Caco-2 (cell line): ENCODE data around the gene POLA1. TPM values are rescaled to one million over a fixed set of nuclear protein-coding genes. Genes with fewer than 3 reads are reported as not detected.

ENCODE experiments used
- BruUV-seq: library from RNA; stranded (reverse); fragments of 400-500 nt; replicated peaks from 2 replicates; lab custom pipeline; 2021; lab: Mats Ljungman, UMichigan
- CTCF ChIA-PET: fragments of 300-600 bp; sonication (Branson Sonifier 250); formaldehyde crosslinking; loops from one replicate; lab custom pipeline; 2022; ENCODE audit warnings: antibody characterized with exemption; lab: Charles Lee
- POLR2A ChIA-PET: fragments of 300-600 bp; sonication (Branson Sonifier 250); formaldehyde crosslinking; loops from one replicate; lab custom pipeline; 2022; ENCODE audit warnings: antibody characterized with exemption; lab: Charles Lee
- DNase-seq, 2 experiments: peaks; one replicate each; pipeline versions ENCODE4 v3.0.0 to v3.0.0-alpha.2; 2020 to 2022
- H3K27me3 ChIP-seq: replicated peaks from 2 replicates; pipeline ENCODE4 v1.6.0; 2011; ENCODE audit warnings: low read length; ENCODE audit not compliant: control insufficient read depth, insufficient read depth
- H3K36me3 ChIP-seq: 2 replicates; pipeline ENCODE4 v1.5.1; 2011; ENCODE audit warnings: low read length; ENCODE audit not compliant: control insufficient read depth, insufficient read depth
- H3K4me1 ChIP-seq: fragments of 250-450 bp; sonication (Bioruptor Pico); 2 replicates; pipeline ENCODE4 v1.5.1; 2020; ENCODE audit warnings: mild to moderate bottlenecking
- H3K4me3 ChIP-seq: 2 replicates; pipeline ENCODE4 v1.5.1; 2011; ENCODE audit warnings: low read depth, mild to moderate bottlenecking, control low read depth, low read length
- H3K9me3 ChIP-seq: fragments of 250-450 bp; sonication (Bioruptor Pico); 2 replicates; pipeline ENCODE4 v1.5.1; 2020; ENCODE audit warnings: mild to moderate bottlenecking, moderate library complexity
- H3K27ac Mint-ChIP-seq: one replicate; pipeline ENCODE4 v1.8.0; 2022; ENCODE audit warnings: mixed read lengths; ENCODE audit not compliant: unreplicated experiment
- H3K27me3 Mint-ChIP-seq: one replicate; pipeline ENCODE4 v1.8.0; 2022; ENCODE audit warnings: mixed read lengths; ENCODE audit not compliant: insufficient read depth, unreplicated experiment
- H3K36me3 Mint-ChIP-seq: one replicate; pipeline ENCODE4 v1.8.0; 2022; ENCODE audit warnings: mild to moderate bottlenecking, mixed read lengths; ENCODE audit not compliant: insufficient read depth, unreplicated experiment
- H3K4me1 Mint-ChIP-seq: one replicate; pipeline ENCODE4 v1.8.0; 2022; ENCODE audit warnings: low read depth, mixed read lengths; ENCODE audit not compliant: unreplicated experiment
- H3K4me3 Mint-ChIP-seq: one replicate; pipeline ENCODE4 v1.8.0; 2022; ENCODE audit warnings: mild to moderate bottlenecking, moderate library complexity, mixed read lengths; ENCODE audit not compliant: unreplicated experiment
- H3K9me3 Mint-ChIP-seq: one replicate; pipeline ENCODE4 v1.8.0; 2022; ENCODE audit warnings: mixed read lengths; ENCODE audit not compliant: unreplicated experiment
- intact Hi-C: fragments of 100-400 bp; cut with micrococcal nuclease; formaldehyde crosslinking; loops from one replicate; pipeline ENCODE4 v1.10.0; 2022; ENCODE audit not compliant: unreplicated experiment
- total RNA-seq: library from RNA; stranded (reverse); gene quantifications from 2 replicates; pipeline ENCODE4 v1.2.3, GENCODE V29; 2022
- TF ChIP-seq, protein P1 (sequence below), 2 experiments: fragments of 200-600 bp in 1 of 2; IDR thresholded peaks; 1 replicate in 1 of 2; 2 replicates in 1 of 2; pipeline versions ENCODE4 v1.5.1 to v1.8.0; 2011 to 2022; ENCODE audit warnings: antibody characterized with exemption in 1 of 2, control low read depth in 1 of 2, inconsistent platforms in 1 of 2, low read depth in 1 of 2, low read length in 1 of 2, mild to moderate bottlenecking in 1 of 2, moderate library complexity in 1 of 2; ENCODE audit not compliant: insufficient read depth in 1 of 2, severe bottlenecking in 1 of 2, unreplicated experiment in 1 of 2

Gene POLA1
- total RNA-seq, 1 experiment from 2014 or later = 23.5 TPM

DNA sequence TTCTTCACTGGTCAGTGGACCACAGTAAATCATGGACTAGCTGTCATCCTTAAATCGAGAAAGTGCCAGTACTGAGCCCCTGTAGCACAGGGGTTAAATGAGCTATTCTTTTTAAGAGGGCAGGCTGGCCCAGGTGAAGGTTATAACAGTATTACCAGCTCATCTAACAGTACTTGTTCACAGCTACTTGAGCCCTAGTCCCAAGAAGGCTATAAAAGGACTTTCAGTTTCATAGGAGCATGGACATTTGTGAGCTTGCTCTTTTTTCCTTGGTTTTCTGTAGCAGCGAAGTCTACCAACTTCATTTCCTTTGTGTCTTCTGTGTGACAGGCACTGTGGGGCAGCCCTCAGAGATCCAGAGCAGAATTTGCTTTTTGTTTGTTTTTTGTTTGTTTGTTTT lies 261.0 kb downstream of the POLA1 start:
- Mint-ChIP-seq H3K4me3 (no peak overlapping the region), H3K27me3 (no peaks in the 10 kb centered on the region), H3K4me1 (no peaks in the 10 kb centered on the region), H3K36me3 (peaks cover 6% of the 10 kb centered on the region), H3K9me3 (no peaks in the 10 kb centered on the region), H3K27ac (no peak overlapping the region)
- ChIA-PET CTCF (no interaction called here), POLR2A (no interaction called here)
- no peaks in the 10 kb centered on the region for H3K4me1 ChIP-seq
- BruUV-seq = no TSS peak
- DNase-seq = no peak
- H3K27me3 ChIP-seq = no peaks in the 10 kb centered on the region
- TF ChIP-seq, protein P1, sequence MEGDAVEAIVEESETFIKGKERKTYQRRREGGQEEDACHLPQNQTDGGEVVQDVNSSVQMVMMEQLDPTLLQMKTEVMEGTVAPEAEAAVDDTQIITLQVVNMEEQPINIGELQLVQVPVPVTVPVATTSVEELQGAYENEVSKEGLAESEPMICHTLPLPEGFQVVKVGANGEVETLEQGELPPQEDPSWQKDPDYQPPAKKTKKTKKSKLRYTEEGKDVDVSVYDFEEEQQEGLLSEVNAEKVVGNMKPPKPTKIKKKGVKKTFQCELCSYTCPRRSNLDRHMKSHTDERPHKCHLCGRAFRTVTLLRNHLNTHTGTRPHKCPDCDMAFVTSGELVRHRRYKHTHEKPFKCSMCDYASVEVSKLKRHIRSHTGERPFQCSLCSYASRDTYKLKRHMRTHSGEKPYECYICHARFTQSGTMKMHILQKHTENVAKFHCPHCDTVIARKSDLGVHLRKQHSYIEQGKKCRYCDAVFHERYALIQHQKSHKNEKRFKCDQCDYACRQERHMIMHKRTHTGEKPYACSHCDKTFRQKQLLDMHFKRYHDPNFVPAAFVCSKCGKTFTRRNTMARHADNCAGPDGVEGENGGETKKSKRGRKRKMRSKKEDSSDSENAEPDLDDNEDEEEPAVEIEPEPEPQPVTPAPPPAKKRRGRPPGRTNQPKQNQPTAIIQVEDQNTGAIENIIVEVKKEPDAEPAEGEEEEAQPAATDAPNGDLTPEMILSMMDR (IDR thresholded peaks at IDR 0.05; ENCODE audit: insufficient read depth in 1 of 2, low read depth in 1 of 2, low read length in 1 of 2, severe bottlenecking in 1 of 2, unreplicated experiment in 1 of 2) = no peak
- no peak overlapping the region for H3K4me3 ChIP-seq
- intact Hi-C loops = no loop called here
- no peaks in the 10 kb centered on the region for H3K36me3 ChIP-seq
- H3K9me3 ChIP-seq = no peaks in the 10 kb centered on the region

DNA sequence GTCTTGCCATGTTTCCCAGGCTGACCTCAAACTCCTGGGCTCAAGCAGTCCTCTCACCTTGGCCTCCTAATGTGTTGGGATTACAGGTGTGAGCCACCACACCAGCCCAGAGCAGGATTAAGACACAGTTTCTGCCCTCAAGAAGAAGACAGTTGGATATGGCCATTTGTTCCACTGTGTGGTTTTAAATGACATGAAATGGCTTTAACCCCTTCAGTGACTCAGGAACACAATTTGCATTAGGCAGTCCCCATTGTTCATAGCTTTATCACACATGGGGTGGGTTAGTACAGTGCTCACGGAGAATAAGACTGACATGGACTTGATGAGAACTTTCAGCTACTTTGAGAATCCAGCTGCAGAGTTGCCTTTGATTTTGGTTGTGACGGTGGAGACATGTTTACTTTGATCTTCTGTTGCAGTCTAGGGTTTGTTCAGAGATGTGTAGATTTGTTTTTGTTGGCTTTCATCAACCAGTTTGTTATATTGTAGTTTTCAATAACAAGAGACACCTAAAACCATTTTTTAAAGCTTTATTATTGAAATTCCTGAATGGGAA lies 261.7 kb downstream of the POLA1 start:
- Histone ChIP-seq H3K4me3 (no peak overlapping the region), H3K36me3 (no peaks in the 10 kb centered on the region), H3K27me3 (no peaks in the 10 kb centered on the region), H3K4me1 (no peaks in the 10 kb centered on the region), H3K9me3 (no peaks in the 10 kb centered on the region)
- intact Hi-C loops = no loop called here
- BruUV-seq = no TSS peak
- H3K27ac Mint-ChIP-seq = no peak overlapping the region
- ChIA-PET POLR2A (no interaction called here), CTCF (no interaction called here)
- no peak overlapping the region for H3K4me3 Mint-ChIP-seq
- DNase-seq = no peak
- H3K36me3 Mint-ChIP-seq = peaks cover 6% of the 10 kb centered on the region
- no peaks in the 10 kb centered on the region for H3K4me1 Mint-ChIP-seq
- no peaks in the 10 kb centered on the region for H3K27me3 Mint-ChIP-seq
- TF ChIP-seq, protein P1 (IDR thresholded peaks at IDR 0.05; ENCODE audit: insufficient read depth in 1 of 2, low read depth in 1 of 2, low read length in 1 of 2, severe bottlenecking in 1 of 2, unreplicated experiment in 1 of 2) = no peak
- H3K9me3 Mint-ChIP-seq = no peaks in the 10 kb centered on the region

DNA sequence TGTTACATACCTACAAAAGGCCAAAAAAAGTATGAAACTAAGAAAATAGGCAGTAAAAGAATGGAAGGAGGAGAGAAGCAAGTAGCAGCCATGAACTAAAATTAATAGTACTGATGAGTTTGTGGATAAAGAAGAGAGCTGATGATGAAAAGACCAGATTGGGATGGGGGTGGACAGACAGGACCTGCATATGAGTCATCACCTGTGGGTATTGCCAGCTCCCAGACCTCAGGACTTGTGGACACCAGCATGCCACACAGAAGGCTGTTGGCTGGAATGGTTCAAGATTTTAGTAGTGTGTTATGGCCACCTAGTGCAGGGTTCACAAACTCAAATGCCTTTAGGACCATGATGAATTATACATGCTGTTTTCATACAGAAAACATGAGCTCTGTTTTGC lies 263.1 kb downstream of the POLA1 start:
- H3K4me1 ChIP-seq = no peaks in the 10 kb centered on the region
- intact Hi-C loops = no loop called here
- ChIA-PET CTCF (no interaction called here), POLR2A (no interaction called here)
- H3K4me3 Mint-ChIP-seq = no peak overlapping the region
- no peaks in the 10 kb centered on the region for H3K27me3 ChIP-seq
- H3K36me3 ChIP-seq = no peaks in the 10 kb centered on the region
- H3K27ac Mint-ChIP-seq = no peak overlapping the region
- no peak overlapping the region for H3K4me3 ChIP-seq
- no peak for DNase-seq
- no peaks in the 10 kb centered on the region for H3K9me3 ChIP-seq
- H3K27me3 Mint-ChIP-seq = no peaks in the 10 kb centered on the region
- TF ChIP-seq, protein P1 (IDR thresholded peaks at IDR 0.05; ENCODE audit: insufficient read depth in 1 of 2, low read depth in 1 of 2, low read length in 1 of 2, severe bottlenecking in 1 of 2, unreplicated experiment in 1 of 2) = no peak
- no TSS peak for BruUV-seq
- H3K36me3 Mint-ChIP-seq = peaks cover 6% of the 10 kb centered on the region
- no peaks in the 10 kb centered on the region for H3K4me1 Mint-ChIP-seq
- H3K9me3 Mint-ChIP-seq = no peaks in the 10 kb centered on the region
